GM18868 (cell line): Measurements from ENCODE around the gene IQGAP2.

Experiments used
- ATAC-seq: cut with Tn5 transposase; IDR thresholded peaks from one replicate; pipeline ENCODE4 v1.9.1; 2021; ENCODE audit warnings: mild to moderate bottlenecking, moderate library complexity; ENCODE audit not compliant: unreplicated experiment

The IQGAP2 gene

DNA sequence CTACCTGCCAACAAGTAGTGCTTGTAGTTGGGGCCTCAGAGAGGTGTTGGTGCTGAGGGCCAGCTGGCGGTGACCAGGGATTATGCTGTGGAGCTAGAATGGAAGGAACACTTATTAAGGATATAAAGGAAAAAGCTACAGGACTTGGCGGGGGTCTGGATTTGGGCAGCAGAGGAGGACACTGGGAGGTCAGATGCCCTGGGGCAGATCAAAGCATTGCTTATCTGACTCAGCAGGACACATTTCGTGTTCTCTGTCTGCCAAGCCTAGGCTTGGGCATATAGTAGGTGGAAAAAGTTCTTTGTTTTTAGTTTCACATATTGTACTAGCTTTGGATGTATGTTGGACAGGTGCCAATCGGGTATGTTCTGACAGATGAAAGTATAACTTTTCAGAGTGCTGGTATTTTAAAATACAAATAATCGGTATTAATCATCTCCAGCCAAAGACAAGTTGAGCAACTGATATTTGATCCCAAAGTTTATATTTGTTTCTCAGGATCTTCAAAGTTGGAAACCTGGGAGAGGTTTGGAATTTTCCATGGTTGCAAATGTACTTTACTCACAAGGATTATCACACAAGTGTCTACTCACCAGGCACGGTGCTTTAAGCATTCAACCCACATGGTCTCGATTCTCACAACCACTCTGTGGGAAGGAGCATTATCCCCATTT, 69.4 kb downstream of the IQGAP2 start:
- ATAC-seq = no peak

DNA sequence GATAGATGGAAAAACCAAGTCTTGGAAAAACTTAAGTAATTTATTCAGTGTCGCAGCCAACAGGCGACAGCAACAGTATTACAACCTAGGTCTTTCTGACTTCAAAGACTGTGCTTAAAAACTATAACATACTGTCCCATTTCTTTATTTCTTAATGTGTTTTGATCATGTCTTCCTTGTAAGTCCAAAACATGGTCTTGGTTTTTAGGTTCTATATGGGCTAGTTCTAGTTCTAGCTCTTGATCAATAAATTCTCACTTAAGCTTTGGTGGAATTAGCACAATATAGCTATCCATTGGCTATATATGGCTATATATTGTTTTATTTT, 69.9 kb downstream of the IQGAP2 start:
- ATAC-seq = no peak

DNA sequence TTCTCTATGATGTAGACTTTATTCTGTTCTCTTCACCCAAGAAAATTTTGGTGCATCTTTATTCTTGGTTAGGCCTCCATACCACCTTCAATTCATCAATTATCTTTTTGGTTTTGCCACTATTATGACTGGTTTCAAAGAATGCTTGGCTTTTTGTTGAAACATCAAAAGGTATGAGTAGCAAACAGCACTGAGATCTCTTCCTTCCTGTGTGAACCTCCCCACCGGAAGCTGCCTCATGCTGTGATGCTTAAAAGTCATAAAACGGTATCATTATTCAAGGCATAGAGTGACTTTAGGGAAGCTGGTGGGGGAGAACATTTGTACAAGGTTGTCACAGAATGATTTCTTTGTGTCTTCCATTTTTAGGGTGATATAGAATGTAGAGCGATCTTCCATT, 70.6 kb downstream of the IQGAP2 start:
- no peak for ATAC-seq

DNA sequence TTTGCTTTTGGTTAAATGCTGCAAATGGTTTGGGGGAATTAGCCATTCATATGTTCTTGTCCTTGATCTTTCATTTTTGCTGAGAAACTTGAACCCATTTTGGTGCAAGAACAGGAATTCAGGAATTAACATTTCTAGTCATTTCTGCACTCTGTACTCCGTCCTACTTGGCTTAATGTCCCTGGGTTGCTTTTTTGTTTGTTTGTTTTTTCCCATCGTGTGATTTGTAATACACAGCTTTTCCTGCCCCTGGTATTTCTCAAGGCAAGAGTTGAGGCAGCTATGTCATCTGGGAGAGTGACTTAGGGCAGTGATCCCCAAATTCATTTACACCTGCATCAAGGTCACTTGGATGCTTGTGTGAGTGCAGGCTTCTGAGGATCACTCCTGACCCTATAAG, 71.3 kb downstream of the IQGAP2 start:
- no peak for ATAC-seq

DNA sequence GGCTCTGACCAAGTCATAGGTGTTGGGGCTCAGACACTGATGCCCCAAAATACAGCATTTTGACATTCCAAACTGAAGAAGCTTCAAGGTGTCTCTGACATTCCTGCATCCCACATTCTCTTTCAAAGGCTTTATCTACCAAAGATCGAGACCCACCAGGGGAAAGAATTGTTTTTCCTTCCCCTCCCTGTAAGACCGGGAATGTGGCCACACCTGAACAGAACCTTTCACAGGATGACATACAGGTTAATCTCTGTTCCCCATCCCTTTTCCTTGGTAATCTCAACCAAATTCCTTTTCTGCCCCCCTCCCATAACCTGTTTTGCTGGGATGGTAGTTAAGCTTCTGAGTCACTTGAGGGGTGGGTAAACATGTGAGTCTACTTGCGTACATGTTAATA, 72.3 kb downstream of the IQGAP2 start:
- ATAC-seq = no peak

DNA sequence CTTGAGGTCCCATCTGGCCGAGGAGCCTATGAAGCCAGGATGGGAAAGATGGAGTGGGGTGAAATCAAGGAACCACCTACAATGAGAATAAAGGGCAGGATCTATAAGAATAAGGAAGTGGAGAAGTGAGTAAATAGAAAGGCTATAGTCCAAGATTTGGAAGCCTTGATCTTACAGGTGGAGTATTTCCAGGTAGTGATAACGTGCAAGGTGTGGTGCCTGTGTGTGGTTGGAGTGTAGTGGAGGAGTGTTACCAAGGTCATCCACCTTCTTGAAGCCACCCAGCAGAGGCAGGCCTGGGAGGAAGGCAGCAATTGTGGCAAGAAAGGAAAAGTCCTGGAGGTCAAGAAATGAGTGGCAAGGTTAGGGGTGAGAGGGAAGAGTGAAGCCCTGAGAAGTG, 72.9 kb downstream of the IQGAP2 start:
- ATAC-seq = no peak

DNA sequence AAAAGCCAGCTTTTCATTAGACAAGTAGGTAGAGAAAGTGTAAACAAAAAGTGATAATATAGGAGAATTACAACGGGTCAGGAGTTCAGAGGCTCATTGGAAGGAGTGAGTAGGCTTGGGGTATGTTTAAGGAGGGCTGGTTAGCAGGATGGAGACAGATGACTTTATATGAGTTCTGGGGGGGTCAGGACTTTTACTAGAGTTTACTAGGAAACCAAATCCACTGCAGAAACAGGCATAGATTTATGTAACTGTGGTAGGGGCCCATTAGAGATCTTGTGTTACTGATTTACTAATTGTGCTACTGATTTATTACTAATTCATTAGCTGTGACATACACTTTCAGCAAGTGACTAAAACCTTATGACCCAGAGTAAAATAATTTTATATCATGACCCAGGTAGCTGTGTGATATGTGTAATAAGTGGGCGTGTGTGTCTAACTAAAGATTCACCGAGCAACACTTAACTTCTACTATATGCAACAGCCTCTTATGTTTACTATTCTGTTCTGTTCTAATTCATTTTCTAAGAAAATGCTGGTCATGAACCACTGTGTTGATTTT, 73.5 kb downstream of the IQGAP2 start:
- ATAC-seq = no peak

DNA sequence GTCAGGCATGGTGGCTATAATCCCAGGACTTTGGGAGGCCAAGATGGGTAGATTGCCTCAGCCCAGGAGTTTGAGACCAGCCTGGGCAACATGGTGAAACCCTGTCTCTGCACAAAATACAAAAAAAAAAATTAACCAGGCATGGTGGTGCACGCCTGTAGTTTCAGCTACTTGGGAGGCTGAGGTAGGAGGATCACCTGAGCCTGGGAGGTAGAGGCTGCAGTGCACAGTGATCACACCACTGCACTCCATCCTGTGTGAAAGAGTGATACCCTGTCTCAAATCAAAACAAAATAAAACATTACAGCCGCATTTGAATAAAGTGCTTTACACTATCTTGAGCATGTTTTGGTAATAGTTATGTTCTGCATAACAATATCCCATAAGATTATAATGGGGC, 74.0 kb downstream of the IQGAP2 start:
- ATAC-seq = no peak

DNA sequence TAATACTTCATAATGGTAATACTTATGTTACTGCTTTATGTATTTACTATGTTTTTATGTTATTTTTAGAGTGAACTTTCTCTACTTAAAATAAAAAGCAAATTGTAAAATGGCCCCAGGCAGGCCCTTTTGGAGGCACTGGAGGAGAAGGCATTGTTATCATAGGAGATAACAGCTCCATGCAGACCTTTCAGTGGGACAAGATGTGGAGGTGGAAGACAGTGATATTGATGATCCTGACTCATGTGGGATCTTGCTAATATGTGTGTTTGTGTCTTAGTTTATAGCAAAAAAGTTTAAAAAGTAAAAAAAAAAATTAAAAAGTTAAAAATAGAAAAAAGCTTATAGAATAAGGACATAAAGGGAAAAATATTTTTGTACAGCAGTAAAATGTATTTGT, 74.5 kb downstream of the IQGAP2 start:
- ATAC-seq = no peak

DNA sequence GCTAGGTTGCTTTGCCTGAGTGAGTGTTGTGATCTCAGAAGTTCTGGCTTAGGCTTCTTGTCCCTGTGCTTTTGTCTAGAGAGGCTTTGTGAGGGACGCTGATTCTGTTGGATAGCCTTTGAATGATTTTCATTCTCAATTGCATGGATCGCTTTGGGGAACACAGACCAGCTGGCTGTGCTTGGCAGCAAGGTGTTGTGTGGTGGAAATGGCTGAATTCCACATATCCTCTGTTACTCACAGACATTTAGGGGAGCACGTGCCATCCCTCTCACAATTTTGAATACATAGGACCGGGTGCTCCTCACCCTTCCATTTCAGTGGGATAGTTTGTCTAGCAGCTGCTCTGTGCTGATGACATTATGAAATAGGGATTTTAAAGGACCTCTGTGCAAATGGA, 76.2 kb downstream of the IQGAP2 start:
- no peak for ATAC-seq

DNA sequence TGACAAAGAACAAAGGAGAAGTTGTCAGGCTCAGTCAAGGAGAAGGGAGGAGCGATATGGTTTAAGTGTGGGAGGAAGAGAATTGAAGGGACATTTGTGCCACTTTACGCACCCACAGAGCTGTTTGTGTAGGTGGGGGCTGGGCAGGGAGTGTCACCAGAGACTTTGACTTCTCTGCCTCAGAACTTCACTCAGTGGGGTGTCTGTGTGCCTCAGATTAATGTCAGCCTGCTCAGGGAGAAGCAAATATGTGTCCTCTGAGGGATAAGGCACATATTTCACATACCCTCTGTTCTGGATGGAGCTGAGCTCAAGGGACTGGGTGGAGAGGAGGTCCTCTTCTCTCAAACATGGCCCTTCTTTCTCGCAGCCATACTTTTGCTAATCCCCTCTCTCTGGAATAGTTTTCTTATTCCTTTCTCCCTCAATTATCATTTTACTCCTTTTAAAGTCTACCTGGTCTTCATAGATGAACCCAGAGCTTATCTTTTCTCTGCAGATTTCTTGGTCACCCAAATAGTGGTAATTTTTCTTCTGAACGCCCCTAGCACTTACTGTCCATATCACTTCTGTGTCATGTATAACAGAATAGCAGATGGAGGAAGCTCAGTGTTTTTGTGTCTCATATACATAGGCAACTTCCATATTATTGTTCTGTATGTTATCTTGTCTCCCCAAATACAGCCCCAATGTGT, 77.0 kb downstream of the IQGAP2 start:
- no peak for ATAC-seq

DNA sequence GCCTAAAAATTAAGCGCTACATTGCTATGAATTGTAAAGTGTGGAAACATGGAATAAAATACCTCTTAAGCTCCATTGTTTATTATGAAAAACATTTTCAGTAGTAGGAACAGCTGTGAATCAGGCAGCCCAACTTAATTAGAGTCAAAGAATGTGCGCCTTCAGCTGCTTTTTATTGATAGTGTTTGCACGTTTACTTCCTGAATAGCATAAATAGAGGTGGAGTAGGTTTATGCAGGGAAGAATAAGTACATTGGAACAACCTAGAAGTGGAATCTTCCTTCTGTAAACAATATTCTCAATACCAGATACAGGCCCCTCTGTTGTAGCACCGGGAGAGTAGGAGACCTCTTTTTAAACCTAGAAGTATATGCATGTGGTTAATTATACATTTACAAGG, 79.9 kb downstream of the IQGAP2 start:
- no peak for ATAC-seq

DNA sequence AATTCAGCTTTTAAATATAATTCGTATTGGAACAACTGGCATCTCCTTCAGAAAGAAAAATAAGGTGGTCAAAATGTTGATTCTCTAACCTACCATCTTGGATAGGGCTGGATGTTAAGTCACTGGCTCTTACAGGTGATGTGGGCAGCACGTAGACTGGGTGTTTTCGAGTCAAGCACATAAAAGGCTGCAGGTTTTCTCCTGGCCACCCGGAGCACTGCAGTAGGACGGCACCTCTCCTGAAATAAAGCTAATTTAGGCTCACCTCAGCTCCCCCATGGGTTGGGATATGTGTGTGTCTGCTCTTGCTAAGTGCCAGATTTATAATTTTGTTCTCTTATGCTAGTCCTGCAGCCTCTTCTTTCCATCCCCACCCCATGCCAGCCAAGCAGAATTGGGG, 80.3 kb downstream of the IQGAP2 start:
- ATAC-seq = no peak

DNA sequence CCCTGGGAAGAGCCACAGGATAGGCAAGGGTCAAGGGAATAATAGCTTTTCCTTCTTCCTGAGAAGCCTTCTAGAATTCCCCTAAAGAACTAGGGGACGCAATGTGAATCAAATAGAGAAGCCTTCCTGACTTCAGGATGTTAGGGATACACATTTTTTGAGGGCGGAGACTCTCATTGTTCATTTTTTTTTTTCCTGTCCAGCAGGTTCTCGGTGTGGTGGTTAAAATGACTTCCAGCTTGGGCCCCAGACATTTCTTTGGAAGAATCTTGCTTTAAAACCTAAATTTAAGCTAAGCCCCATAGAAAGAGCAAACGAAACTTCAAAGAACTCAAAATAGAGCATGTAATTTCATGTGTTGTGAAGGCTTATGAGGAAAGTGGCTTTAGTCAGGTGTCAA, 80.8 kb downstream of the IQGAP2 start:
- no peak for ATAC-seq

DNA sequence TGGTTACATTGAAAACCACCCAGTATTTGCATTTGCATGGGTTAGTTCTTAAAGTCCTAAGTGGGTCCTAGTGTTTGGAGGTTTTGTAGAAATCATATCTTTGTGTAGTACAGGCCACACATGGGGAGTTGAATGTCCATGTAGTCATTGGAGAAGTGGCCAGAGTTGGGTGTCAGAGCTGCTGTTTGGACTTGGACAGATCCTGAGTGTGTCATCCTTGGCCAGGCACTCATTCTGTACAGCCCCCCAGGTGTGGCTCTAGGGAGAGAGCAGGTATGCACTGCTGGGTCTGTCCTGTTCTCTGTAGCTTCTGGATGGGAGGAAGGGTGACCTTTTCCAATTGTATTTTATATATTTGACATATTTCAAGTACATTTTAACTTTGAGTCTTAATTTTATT, 82.4 kb downstream of the IQGAP2 start:
- no peak for ATAC-seq

DNA sequence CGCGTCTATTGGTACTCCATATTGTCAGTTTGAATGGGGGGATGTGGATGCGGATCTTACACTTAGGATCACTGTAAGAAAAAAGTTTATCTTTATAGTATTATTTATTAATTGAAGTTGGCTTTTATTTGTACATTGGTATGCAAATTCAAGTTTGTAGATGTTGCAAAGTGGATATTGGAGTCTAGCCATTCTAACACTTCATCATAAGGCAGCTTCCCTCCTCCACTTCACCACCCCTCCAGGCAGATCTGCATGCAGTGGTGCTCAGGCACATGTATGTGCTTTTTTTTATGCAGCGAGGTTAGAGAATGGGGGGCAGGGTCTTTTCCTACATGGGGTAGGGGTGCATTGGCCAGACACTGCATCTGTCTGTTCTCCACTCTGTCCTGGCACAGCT, 84.3 kb downstream of the IQGAP2 start:
- no peak for ATAC-seq

DNA sequence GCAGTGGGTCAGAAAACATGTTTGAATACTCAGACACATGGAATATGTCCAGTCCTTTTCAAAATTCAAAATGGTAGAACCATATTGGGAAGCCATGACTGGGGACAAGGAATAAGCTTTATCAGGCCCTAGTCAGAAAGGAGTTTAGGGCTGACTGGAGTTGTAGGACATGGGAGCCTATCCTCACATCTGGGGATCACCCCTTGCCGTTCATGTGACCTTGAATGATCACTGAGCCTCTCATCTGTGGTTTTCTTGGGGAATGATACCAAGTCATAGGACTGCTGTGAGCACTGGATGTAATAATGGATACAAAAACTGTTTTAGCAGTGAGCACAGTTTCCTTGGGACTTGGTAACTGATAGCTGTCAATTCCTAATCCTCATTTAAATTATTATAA, 84.7 kb downstream of the IQGAP2 start:
- ATAC-seq = no peak

DNA sequence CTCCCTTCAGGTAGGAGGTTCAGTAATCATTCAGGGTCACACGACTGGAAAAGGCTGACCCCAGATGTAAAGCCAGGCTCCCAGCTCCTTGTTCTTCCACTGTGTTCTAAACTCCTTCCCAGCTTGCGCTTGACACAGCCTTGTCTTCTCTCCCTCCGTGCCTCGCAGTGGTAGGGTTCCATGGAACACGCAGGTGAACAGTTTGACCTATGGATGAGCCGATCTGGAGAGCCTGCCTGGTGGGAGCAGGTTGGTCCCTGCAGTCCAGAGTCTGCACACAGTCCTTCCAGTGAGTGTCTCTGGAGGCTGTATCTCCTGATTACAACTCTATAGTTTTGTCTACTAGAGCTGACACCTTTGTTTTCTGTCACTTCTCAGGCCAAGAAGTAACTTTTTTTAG, 85.9 kb downstream of the IQGAP2 start:
- ATAC-seq = no peak

DNA sequence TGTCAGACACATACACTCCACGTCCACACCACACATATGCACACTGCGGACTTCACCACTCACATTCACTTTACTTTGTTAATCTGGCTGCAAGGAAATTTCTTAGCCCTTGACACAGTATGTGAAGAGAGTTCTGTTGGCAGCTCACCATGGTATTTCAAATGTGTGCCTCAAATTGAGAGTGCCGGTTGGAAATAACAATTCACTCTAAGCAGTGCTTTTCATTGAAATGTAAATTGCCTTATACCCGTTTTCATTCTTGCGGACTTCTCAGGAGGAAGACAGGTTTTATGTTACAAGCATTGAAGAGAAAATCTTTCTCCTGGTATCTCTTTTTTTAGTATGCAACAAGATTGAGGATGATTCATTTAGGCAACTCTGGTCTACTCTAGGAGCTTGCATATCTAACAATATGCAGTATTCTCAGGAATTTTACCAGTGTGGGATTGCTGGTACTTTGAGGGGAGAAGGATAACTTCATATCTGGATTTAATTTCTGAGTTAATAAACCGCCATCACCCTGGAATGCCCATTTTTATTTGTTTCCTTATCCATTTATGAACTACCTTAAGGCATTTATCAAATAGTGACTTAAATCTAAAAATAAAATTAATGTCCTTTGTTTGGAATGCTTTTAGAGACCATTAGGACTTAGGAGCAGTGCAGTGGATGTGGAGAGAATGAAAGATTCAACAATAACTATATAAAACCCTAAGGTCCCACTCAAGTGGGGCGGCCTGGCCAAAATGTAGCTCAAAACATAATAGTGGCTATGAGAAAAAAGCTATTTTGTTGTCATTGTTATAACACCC, 87.0 kb downstream of the IQGAP2 start:
- ATAC-seq = no peak

DNA sequence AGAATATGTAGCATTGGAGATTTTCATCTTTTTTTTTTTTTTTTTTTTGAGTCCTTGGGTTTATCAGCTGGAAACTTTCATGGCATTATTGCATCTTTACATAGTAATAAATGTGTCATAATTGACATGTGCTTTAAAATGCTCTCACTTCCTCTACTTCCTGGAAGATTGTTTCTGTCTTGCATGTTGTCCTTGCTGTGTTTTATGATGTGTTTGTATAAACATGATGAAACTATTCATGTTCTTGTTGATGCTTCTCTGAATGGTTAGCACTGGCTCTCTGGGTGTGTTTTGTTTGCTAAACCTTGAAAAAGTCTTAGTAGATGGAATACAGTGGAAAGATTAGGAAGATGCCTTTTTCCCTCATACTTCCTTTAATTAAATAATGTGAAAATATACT, 87.9 kb downstream of the IQGAP2 start:
- no peak for ATAC-seq

DNA sequence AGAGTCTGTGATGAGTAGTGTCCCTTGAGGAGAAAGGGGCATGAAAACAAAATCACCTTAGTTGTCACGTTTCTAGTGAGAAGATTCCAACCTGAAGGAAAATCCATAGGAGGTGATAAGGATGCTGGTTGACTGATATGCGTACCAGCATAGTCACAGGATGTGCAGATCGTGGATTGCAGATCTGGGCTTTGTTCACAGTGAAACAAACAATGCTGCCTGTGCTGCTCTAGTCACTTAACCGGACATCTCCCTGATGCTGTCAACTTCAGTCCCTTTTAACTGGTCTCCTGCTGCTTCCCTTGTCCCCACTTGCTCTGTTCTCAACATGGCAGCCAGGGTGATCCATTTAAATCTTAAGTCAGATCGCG, 89.7 kb downstream of the IQGAP2 start:
- no peak for ATAC-seq
